Measurements from ENCODE around the gene MB21D2.

GRCh38 chr3:192915722-192916121 lies 1.9 kb downstream of the MB21D2 start:
- TF ChIP-seq SPI1 (IDR thresholded peaks at IDR 0.05; ENCODE audit: low read depth, low read length) (no peak), POLR2AphosphoS5 (IDR thresholded peaks at IDR 0.05; ENCODE audit: low read depth, low read length) (no peak)
